C4-2B (cell line): ENCODE measurements around the gene SPINK8.

Source experiments
- CTCF ChIP-seq: fragments of 450-650 bp; conservative IDR thresholded peaks from 2 replicates; pipeline ENCODE4 v1.5.1; 2017; ENCODE audit warnings: mild to moderate bottlenecking
- ZFX ChIP-seq: fragments of 450-650 bp; IDR thresholded peaks from 2 replicates; pipeline ENCODE4 v1.6.1; 2017

GRCh38 chr3:48347500-48347899 lies 14.0 kb upstream of the SPINK8 start:
- TF ChIP-seq CTCF = no peak
- TF ChIP-seq ZFX = no peak
